Suprapubic skin (tissue), 4 donors: ENCODE measurements around the gene GPN2.

Experiments
- EP300 ChIP-seq: sonication (generic); formaldehyde crosslinking; IDR thresholded peaks from one replicate; pipeline ENCODE4 v1.6.1; 2017; ENCODE audit warnings: antibody characterized with exemption
- POLR2A ChIP-seq, 2 donors: fragments of 450-650 bp; IDR thresholded peaks; one replicate each; pipeline ENCODE4 v1.6.1; 2017; ENCODE audit warnings: antibody characterized with exemption in 2 of 2, mild to moderate bottlenecking in 2 of 2, moderate library complexity in 2 of 2
- POLR2AphosphoS5 ChIP-seq, 3 donors: sonication (generic); formaldehyde crosslinking; IDR thresholded peaks; one replicate each; pipeline ENCODE4 v1.6.1; 2017; ENCODE audit warnings: antibody characterized with exemption in 3 of 3
- TF ChIP-seq, protein P1 (sequence below), 2 donors: fragments of 200-600 bp in 1 of 2; fragments of 450-650 bp in 1 of 2; sonication (generic) in 1 of 2; IDR thresholded peaks; one replicate each; pipeline ENCODE4 v1.5.1; 2016 to 2019; ENCODE audit warnings: antibody characterized with exemption in 2 of 2, mild to moderate bottlenecking in 1 of 2, moderate library complexity in 1 of 2

DNA sequence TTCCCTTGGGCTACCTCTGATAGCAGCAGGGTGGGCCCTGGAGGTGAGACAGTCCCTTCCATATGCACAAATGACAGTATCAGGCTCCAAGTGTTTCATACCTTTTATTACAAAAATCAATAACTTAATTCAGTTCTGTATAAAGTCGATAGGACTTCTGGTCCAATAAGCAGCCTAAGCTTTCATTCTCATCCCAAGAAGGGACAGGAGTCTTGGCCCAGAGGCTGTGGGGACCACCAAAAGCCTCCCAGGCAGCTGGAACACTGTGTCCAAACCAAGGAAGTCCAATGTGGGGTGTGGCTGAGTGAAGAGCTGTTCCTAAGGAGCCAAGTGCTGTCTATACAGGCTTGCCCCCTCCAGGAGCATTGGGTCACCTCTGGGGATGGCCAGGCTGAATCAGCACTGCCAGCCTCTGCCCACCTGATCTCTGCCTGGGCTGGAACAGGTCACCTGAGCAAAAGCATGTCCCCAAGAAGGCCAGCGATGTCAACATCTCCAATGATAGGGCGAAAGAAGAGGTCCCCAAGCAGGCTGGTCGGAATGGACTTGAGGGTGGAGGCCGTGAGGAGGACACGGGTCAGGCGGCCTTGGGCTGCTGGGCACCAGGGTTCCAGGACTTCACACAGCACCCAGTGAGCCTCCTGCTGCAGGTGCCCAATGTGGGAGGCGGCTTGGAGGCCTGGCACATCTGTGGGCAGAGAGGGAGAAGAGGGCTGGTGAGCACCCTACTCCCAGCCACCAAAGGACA is 21.5 kb upstream of the GPN2 start:
- TF ChIP-seq, protein P1, sequence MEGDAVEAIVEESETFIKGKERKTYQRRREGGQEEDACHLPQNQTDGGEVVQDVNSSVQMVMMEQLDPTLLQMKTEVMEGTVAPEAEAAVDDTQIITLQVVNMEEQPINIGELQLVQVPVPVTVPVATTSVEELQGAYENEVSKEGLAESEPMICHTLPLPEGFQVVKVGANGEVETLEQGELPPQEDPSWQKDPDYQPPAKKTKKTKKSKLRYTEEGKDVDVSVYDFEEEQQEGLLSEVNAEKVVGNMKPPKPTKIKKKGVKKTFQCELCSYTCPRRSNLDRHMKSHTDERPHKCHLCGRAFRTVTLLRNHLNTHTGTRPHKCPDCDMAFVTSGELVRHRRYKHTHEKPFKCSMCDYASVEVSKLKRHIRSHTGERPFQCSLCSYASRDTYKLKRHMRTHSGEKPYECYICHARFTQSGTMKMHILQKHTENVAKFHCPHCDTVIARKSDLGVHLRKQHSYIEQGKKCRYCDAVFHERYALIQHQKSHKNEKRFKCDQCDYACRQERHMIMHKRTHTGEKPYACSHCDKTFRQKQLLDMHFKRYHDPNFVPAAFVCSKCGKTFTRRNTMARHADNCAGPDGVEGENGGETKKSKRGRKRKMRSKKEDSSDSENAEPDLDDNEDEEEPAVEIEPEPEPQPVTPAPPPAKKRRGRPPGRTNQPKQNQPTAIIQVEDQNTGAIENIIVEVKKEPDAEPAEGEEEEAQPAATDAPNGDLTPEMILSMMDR (IDR thresholded peaks at IDR 0.05) = no peak
- TF ChIP-seq POLR2A (IDR thresholded peaks at IDR 0.05) = no peak
- TF ChIP-seq EP300 = no peak
- no peak for TF ChIP-seq POLR2AphosphoS5 (IDR thresholded peaks at IDR 0.05)
